Suppressor macrophage treated with lipopolysaccharide for 4 hours (primary cell): ENCODE measurements around the gene SPATS2.
A peak's percentile ranks its signal among the peaks of the same experiment; 100 is the strongest.

ENCODE experiments used
- DNase-seq: peaks from one replicate; pipeline ENCODE4 v3.0.0-alpha.2; 2020

Gene SPATS2

DNA sequence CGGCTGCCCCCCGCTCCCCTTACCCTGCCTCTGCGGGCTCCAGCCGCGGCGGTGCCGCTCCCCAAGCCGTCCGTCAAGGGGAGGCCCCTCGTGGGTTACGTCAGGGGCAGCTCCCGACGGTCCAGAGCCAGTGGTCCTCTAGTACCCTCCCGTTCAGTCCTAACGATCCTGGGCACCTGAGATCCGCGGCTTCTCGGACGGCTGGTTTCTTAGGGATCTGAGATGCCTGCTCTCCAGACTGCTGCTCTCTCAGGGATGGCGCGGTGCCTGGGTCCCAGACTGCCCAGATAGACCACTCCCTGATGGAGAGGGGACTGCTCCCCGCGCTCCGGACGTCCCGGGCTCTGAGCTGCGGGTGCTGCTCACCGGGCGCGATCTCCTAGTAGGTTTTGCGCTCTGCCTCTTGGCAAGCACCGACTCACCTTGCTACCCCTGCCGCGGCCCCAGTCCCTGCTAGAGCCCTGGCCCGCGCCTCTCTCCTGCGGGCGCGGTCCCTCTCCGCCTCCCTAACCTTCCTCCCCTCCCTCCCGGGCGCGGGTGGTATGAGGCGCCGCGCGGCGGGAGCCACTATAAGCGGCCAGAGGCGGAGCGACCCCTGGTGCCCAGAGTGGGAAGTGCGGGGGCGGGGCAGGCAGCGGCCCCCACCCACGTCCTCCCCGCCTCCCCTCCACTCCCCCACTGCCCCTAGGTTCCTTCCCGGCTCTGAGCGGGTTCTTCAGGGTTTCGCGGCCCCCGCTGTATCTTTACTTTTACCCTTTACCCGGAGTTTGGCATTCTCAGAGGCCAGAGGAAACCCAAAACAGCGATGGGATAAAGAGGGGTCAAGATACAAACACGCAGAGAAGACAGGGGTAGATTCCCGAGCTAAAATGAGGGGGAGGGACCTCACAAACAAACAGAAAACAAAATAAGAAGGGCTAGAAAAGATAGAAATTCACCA, 30.3 kb upstream of the SPATS2 start, which contains the start of gene C1QL4:
C1QL4 (minus strand) TSS at position 544 of the 940 bp plus-strand sequence. CDS start 711 bp downstream, outside the sequence.
- peak; percentile 85 for DNase-seq

DNA sequence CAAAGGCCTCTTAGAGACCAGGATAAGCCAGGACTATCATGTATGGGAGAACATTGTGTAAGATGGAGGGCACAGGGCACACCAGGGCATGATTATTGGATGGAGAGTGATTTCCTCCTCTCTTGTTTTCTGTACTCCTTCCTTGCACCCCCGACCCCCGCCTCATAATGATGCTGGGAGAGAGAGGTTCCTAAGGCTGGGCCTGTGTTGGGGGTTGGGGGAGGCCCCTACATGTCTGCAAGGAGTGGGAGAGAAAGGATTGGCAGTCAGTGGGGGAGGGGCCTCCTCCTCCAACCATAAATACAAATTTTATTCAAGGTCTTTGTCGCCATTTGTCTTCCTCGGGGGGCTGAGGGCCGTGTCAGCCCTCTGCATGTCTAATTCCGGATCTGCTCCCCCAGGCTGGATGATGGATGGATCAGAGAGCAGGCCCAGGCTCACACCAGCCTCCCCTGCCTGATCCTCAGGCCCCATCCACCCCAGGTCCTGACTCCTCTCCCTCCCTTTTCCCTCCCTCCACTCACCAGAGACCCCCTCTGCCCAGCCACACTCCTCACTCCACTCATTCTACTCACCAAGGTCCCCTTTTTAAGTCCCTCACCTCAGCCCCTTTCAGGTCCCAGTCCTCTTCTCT, 28.3 kb upstream of the SPATS2 start:
- DNase-seq = no peak

DNA sequence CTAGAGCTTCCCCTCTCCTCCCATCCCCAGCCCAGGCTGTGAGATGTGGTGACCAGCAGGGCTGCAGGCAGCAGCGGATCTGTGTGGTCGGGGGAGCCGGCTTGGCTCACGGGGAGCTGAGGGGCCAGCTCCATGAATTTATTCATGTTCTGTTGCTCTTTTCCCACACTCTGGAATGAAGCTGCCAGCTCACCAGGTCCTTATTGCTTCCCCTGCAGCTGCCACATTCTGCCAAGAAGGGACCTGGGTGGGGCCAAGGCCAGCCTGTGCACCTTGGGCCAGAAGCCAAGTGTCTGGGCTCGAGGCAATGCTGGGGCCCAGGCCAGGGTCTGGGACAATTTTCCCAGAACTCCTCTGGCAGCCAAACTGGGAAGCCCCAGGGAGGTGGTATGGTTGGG, 27.8 kb upstream of the SPATS2 start:
- DNase-seq = no peak

DNA sequence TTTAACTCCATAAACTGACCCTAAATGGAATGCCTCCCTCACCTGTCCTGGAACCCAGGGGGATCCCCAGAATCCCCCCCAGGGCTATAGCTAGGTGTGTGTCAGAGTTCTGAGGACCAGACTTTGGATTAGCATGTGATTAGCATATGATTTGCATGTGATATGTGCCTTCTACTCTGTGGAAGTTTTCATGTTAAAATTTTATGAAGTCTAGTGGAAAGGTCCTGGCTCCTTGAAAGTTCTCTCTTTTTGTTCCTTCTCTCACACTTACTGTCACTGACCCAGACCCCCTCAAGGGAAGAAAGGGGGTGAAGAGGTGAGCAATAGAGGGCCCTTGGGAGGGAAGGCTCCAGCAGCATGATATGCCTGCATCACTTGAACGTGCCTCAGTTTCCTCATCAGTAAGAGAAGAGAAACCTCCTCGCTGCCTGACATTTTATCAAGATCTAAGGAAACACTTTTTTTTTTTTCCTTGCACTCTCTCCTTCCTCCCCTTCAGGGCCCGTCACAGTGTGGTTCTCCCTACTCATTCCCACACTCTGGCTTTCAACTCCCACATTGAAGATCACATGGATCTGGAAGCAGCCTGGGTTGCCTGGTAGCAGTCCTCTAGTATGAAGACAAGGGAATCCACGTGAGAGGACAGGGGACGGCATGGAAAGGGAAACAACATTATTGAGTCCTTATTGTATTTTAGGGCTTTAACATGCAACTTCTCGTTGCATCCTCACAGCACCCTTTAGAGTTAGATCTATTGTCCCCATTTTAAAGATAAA, 27.0 kb upstream of the SPATS2 start:
- no peak for DNase-seq

DNA sequence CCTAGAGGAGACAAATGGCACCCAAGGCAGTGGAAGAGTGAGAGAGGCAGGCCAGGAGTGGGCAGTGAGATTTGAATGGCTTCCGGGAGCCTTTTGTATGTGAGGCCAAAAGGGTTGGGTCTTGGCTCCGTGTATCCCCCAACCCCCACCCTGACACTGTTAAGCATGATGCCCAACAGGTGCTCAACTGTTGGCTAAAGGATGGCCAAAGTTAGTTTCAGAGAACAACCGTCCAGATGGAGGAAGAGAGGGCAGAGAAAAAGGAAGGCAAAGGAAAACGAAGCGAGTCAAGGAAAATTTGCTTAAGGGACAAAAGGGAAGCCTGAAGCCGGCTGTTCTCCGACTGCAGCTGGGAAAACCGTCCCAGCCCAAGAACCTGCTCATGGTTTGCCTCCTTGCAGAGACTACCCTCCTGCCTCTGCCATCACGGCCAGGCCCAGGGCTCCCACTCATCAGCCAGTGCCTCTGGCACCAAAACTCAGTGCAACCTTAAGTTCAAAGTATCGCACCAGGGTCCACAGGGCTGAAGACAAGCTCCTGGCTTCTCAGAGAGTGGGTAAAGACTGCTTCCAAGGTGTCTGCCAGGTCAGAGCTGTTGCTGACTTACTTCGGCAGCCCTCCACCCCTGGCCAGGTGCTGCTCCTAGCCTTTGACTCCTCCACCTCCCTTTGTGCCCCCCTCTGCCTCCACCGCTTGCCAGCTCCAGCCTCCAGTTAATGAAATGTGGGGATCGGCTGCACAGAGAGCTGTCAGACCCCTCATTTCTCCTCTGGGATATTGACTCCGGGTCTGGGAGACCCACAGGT, 26.1 kb upstream of the SPATS2 start:
- DNase-seq = no peak

DNA sequence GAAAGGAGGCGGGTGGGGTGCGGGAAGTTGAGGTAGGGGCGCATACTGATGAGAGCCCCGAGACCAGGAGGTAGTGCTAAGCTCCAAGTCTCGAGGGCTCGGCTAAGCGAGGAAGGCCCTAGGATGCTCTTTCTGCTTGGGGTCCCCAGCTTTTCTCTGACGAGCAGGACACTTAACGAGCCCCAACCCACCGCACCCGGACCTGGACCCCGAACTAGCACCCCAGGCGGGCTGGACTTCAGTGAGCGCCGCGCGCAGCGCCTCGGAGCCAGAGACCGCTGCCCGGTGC, 25.5 kb upstream of the SPATS2 start:
- no peak for DNase-seq

DNA sequence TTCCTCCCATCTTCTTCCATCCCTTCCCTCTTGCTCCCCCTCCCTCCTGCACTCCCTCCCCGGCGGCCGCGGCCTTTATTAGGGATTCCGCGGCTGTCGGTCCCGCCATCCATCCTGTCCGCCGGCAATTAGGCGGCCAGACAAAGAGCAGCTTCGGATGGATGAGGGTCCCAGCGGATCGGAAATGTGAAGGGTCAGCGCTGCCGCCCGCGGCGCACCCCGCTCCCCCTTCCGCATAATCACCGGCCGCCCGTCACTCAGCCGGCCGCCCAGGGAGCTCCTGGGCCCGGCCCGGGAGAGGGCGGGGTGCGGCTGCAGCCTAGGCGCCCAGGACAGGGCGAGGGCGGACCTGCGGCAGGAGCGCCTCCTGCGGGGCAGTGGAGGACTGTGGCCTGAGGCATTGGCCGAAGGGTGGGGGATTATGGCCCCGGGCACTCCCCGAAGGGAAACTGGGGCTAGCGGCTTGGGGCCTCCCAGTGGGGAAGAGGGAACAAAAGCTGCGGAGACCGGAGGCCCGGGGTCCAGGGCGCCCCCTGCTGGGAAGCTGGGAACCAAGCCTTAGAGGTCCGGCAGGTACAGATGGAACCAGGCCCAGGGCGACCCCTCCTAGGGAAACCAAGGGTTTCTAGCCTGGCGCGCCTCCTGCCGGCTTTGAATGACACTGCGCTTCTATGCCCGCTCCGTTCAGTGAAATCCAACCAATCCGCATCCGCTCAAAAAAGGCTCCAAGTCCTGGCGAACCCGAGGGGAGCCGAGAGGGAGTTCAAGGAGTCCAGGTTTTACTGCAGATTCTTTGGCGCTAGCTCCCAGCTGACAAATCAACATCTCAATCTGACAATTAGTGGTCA, 25.0 kb upstream of the SPATS2 start:
- peak; percentile 88 for DNase-seq

DNA sequence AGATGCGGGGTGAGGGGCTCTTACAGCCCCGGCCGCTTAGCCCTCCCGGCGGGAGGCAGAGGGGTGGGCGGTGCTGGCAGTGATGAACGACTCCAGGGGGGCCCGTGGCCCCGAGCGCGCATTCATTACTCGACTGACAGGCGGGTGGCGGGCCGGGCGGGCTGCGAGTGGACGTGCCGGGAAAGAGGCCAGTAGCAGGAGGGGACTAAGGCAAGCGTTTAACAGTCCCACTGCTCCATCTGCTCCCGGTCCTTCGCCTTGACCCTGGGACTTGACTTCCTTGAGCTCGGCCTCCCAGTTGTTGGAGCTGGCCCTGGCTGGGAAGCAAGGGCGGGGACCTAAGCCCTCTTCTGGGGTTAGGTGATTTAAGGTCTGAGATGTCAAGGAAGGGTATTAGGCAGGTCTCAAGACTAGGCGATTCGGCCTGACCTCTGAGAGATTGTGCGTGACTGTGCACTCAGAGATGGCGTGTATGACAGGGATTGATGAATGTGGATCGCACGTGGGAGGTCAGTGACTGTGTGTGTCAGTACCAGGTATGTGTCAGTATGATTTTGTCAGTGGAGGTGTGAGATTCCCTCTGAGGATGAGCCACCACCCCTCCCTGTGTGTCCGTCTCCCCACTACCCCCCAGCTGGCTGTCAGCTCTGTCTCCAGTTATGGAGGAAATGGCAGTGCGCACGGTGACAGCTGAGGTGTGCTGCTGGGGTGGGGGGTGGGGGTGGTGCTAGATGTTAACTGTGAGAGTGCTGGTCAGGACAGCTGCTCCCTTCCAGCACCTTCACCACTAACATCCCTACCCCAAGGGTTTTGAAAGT, 24.1 kb upstream of the SPATS2 start:
- DNase-seq = no peak

DNA sequence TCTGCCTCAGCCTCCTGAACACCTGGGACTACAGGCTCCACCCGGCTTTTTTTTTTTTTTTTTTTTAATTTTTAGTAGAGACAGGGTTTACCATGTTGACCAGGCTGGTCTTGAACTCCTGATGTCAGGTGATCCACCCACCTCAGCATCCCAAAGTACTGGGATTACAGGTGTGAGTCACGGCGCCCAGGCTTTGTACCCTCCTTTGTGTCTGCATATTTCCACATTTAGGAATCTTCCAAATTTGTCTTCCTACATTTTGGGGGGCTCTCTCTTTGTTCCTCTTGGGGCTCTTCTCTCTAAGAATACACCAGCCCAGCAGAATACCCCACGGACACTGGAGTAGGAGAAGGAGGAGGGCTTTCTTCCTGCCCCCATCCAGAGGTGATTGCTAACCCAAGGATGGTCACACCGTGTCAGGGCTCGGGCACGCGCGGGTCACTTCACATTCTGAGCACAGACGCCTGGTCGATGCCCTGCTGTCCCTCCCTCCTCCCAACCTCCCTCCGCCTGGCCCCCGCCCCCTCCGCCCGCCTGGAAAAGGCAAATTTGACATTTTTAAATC, 22.7 kb upstream of the SPATS2 start:
- no peak for DNase-seq

DNA sequence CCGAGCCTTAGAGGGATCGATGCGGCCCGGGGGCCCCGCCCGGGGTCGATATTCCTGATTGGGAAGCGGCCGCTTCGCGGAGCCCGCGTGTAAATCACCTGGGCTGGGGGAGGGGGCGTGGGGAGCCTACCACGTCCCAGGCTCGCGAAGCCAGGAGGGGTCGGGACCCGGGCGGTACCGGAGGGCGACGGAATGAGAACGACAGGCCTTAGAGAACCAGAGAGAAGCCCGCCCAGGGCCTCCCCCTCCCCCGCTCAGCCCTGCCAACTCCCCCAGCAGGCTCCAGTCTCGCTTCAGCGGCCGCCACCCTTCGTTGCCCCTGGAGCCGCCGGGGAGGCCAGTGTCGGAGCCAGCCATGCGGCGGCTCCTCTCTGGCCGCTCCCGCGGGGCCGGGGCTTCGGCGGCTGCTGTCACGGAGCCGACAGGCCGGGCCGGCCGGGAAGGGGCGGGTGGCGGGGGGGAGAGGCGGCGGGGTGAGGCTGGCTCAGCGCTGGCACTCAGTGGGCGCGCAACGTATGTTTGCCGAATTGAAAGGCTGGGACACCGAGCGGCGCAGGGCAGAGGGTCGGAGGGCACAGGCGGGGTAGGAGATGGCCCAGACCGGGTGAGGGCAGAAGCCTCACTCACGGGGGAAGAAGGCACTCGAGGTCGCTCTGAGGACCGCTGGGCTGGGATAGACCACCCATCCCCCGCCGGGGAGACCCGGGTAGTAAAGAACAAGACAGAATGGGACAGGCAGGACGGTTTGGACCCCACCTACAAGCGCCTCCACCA, 22.0 kb upstream of the SPATS2 start:
- no peak for DNase-seq

DNA sequence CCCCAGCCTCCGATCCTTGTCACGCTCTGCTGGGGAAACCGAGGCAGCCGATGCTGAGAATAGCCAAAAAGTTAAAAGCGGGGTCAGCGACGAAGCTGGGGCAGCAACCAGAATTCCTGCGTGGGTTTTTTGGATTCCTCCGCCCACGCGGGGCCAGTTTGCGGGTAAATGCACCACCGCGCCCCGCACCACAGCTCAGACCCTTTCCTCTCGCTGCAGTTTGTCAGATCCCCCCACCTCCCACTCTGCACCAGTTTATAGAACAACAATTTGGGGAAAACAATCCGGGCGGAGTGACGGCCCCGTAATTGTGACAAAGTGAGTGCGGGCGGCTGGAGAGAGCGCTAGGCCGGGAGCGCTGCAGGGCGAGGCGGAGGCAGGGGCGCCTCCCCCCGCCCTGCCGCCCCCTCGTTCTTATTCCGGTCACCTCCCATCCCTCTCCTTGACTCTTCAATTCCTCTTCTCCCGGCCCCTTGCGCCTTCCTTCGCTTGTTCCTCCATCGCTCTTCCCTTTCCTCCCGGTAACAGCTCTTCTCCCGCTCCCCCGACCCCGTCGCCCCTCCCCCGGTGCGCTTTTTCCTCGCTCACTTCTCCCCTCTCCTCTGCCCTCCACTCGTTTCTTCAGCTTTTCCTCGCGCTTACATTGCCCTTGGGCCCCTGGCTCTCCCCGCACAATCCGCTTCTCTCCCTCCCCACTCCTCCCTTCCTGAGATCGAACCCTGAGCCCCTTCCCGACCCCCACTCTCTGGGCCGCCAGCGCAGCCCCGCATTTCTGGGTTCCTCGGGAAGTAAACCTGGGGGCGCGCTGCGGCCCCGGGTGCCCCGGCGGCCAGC, 21.2 kb upstream of the SPATS2 start:
- no peak for DNase-seq

DNA sequence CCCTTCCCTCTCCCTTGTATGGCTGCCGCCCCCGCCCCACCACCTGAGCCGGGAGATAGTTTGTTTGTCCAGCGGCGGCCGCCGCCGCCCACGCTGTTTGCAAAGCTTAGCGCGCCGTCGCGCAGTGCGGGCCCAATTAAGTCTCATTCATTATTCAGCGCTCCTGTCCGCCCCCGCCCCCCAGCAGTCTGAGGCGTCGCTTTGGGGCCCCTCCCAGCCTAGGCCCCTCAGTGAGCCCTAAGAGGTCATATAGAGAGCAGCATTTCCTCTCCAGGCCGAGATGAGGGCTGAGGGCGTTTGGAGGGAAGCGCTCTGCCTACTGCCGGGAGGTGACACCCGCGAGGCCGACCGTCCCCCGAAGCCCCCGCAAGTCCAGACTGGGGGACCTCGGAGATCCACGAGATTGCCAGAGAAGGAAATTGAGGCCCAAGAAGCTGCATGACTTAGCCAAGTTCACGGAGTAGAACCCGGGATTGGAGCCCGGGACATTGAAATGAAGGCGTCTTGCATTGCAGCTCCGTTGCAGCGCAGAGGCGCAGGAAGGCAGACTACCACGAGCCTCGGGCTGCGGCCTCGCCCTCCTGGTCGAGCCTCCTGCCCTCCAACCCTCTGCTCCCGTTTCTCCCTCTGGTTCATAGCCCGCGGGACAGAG, 20.5 kb upstream of the SPATS2 start, which contains the start of gene DNAJC22:
DNAJC22 (plus strand) TSS at position 230 of the 652 bp plus-strand sequence. CDS start 1,985 bp downstream, outside the sequence.
- DNase-seq = no peak

DNA sequence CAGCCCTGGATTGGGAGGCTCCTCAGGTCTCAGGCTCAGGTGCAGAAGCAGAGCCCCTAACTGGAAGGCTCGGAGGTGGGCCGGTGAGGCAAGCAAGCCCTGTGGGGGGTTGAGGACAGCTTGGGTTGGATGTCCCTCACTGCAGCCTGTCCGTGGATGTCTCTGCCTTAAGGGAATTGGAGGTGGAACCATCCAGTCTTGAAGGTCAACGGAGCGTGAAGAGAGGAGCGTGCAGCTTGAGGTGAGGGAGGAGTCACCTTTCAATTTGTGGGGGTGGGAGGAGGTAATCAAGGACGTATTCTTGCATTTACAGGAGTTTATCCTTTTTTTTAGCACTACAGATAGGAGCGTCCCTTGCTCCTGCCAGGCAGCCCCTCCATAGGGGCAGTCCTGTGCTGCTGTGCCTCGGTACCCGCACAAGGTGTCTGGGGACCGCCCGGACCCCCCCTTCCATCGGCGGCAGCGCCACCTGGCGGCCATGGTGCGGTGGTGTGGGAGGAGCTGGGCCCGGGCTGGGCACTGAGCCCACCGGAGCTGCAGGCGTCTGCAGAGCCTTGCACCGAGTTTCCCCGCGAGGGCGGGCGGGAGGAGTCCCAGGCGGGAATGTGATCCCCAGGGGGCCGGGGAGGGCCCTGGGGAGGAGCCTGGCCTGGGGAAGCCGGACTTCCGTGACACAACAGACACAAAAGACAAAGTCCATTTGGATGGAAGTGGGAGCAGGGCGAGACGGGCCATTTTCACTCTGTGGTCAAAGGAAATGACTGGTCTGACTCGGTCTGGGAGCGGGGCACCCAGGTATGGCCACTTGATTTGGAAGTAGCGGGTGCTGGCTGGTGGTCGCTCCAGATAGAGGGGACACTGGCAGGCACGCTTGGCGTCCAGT, 19.7 kb upstream of the SPATS2 start:
- DNase-seq = peak; percentile 68

DNA sequence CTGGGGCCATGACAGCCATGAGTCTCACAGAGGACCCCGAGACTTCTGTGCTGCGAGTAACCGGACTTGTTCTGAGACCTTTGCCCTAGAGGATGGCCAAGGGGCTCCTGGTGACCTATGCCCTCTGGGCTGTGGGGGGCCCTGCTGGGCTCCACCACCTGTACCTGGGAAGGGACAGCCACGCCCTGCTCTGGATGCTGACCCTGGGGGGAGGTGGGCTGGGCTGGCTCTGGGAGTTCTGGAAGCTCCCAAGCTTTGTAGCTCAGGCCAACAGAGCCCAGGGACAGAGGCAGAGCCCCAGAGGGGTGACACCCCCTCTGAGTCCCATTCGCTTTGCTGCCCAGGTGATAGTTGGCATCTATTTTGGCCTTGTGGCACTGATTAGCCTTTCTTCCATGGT, 18.5 kb upstream of the SPATS2 start:
- DNase-seq = no peak

DNA sequence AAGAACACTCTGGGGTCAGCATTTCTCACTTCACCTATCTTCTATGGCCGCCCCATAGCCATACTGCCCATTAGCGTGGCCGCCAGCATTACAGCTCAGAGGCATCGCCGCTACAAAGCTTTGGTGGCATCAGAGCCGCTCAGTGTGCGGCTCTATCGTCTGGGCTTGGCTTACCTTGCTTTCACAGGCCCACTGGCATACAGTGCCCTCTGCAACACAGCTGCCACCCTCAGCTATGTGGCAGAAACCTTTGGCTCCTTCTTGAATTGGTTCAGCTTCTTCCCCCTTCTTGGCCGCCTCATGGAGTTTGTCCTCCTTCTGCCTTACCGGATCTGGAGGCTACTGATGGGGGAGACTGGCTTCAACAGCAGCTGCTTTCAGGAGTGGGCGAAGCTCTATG, 18.0 kb upstream of the SPATS2 start:
- DNase-seq = no peak

DNA sequence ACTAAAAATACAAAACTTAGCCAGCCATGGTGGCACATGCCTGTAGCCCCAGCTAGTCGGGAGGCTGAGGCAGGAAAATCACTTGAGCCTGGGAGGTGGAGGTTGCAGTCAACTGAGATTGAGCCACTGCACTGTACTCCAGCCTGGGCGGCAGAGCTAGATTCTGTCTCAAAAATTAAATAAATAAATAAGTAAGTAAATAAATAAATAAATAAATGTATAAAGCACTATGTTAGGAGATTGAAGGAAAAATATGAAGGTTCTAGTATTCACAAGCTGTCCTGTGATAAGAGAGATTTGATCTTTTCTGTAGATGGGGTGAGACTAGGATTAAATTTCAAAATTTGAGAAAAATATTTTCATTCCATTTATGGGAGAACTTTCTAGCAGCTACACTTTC, 14.9 kb upstream of the SPATS2 start:
- no peak for DNase-seq

DNA sequence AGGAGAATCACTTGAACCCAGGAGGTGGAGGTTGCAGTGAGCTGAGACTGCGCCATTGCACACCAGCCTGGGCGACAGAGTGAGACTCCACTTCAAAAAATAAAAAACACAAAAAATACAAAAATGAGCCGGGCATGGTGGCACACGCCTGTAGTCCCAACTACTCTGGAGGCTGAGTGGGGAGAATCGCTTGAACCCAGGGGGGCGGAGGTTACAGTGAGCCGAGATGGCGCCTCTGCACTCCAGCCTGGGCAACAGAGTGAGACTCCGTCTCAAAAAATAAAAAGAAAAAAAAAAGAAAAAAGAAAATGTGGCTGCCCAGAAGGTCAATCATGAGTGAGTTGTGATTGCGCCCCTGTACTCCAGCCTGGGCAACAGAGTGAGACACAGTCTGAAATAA, 11.3 kb upstream of the SPATS2 start:
- DNase-seq = no peak
